Parathyroid adenoma (tissue), 2 donors: ENCODE data around the gene AMBP.

Source experiments
- H2AFZ ChIP-seq: fragments of 300-600 bp; sonication (generic); one replicate; pipeline ENCODE4 v1.7.0; 2017; ENCODE audit warnings: antibody characterized with exemption, mild to moderate bottlenecking
- H3K27ac ChIP-seq: fragments of 300-600 bp; sonication (generic); one replicate; pipeline ENCODE4 v1.7.0; 2017
- H3K27me3 ChIP-seq: fragments of 300-600 bp; sonication (generic); one replicate; pipeline ENCODE4 v1.7.0; 2017; ENCODE audit warnings: low read length; ENCODE audit not compliant: control insufficient read depth, insufficient read depth
- H3K36me3 ChIP-seq: fragments of 300-600 bp; sonication (generic); one replicate; pipeline ENCODE4 v1.7.0; 2017; ENCODE audit warnings: low read length; ENCODE audit not compliant: control insufficient read depth, insufficient read depth
- H3K4me1 ChIP-seq: fragments of 300-600 bp; sonication (generic); one replicate; pipeline ENCODE4 v1.7.0; 2017; ENCODE audit warnings: control low read depth
- H3K4me2 ChIP-seq: fragments of 300-600 bp; sonication (generic); one replicate; pipeline ENCODE4 v1.7.0; 2017; ENCODE audit warnings: low read length
- H3K4me3 ChIP-seq: fragments of 300-600 bp; sonication (generic); one replicate; pipeline ENCODE4 v1.7.0; 2017; ENCODE audit warnings: low read depth, low read length
- H3K79me2 ChIP-seq: fragments of 300-600 bp; sonication (generic); one replicate; pipeline ENCODE4 v1.7.0; 2017; ENCODE audit warnings: control low read depth
- H3K9ac ChIP-seq: fragments of 300-600 bp; sonication (generic); one replicate; pipeline ENCODE4 v1.7.0; 2017; ENCODE audit warnings: mild to moderate bottlenecking
- H3K9me3 ChIP-seq: fragments of 300-600 bp; sonication (generic); one replicate; pipeline ENCODE4 v1.7.0; 2017; ENCODE audit warnings: low read length; ENCODE audit not compliant: control insufficient read depth
- TF ChIP-seq, protein P1 (sequence below): fragments of 300-600 bp; sonication (generic); IDR thresholded peaks from one replicate; pipeline ENCODE4 v1.7.0; 2017; ENCODE audit warnings: antibody characterized with exemption, mild to moderate bottlenecking
- donor health status: primary hyperparathyroidism.

The AMBP gene

GRCh38 chr9:114091711-114092110, 13.6 kb upstream of the AMBP start:
- H3K79me2 ChIP-seq, result no peaks in the 10 kb centered on the region
- H3K9me3 ChIP-seq, result no peaks in the 10 kb centered on the region
- no peak overlapping the region for H3K27ac ChIP-seq
- H3K4me2 ChIP-seq, result no peak overlapping the region
- H3K36me3 ChIP-seq, result no peaks in the 10 kb centered on the region
- no peak overlapping the region for H3K9ac ChIP-seq
- H3K4me3 ChIP-seq, result no peak overlapping the region
- H3K27me3 ChIP-seq, result no peaks in the 10 kb centered on the region
- H2AFZ ChIP-seq, result no peak overlapping the region
- no peaks in the 10 kb centered on the region for H3K4me1 ChIP-seq
- TF ChIP-seq, protein P1, sequence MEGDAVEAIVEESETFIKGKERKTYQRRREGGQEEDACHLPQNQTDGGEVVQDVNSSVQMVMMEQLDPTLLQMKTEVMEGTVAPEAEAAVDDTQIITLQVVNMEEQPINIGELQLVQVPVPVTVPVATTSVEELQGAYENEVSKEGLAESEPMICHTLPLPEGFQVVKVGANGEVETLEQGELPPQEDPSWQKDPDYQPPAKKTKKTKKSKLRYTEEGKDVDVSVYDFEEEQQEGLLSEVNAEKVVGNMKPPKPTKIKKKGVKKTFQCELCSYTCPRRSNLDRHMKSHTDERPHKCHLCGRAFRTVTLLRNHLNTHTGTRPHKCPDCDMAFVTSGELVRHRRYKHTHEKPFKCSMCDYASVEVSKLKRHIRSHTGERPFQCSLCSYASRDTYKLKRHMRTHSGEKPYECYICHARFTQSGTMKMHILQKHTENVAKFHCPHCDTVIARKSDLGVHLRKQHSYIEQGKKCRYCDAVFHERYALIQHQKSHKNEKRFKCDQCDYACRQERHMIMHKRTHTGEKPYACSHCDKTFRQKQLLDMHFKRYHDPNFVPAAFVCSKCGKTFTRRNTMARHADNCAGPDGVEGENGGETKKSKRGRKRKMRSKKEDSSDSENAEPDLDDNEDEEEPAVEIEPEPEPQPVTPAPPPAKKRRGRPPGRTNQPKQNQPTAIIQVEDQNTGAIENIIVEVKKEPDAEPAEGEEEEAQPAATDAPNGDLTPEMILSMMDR, result no peak

GRCh38 chr9:114090798-114091197, 12.7 kb upstream of the AMBP start:
- no peak overlapping the region for H3K4me2 ChIP-seq
- no peaks in the 10 kb centered on the region for H3K4me1 ChIP-seq
- no peak overlapping the region for H3K27ac ChIP-seq
- H3K9ac ChIP-seq, result no peak overlapping the region
- no peak overlapping the region for H3K4me3 ChIP-seq
- H3K9me3 ChIP-seq, result no peaks in the 10 kb centered on the region
- no peaks in the 10 kb centered on the region for H3K36me3 ChIP-seq
- H3K27me3 ChIP-seq, result no peaks in the 10 kb centered on the region
- H2AFZ ChIP-seq, result no peak overlapping the region
- TF ChIP-seq, protein P1, result no peak
- H3K79me2 ChIP-seq, result no peaks in the 10 kb centered on the region

DNA sequence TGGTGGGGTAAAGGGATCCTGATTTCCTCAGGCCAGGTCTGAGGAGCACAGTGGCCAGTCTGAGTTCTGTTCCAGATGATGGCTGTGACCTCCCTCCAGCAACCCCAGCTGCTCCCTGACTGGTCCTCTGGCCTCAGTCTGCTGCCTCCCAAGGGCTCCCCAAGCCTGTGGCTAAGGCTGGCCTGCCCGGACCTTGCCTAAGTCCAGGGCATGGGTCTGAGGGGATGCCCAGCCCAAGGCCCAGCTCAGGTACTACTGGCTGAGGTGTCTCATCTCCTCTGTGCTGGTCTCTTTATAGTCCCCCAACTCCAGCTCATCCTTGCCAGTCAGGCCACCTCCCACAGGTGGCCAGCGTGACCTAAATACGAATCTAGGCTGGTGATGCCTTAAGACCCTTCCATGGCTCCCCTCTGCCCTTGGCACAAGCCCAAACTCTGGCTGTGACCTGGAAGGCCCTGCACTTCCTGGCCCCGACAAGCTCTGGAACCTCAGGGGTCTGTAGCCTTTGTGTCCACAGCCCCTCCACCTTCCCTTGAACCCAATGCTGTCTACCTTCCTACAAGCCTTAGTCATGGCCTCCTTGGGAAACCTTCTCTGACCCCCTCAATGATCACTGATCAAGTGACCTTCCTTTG, 11.2 kb upstream of the AMBP start:
- Histone ChIP-seq H3K4me2 (no peak overlapping the region), H3K36me3 (no peaks in the 10 kb centered on the region), H3K4me1 (no peaks in the 10 kb centered on the region), H3K9me3 (no peaks in the 10 kb centered on the region), H3K27me3 (no peaks in the 10 kb centered on the region), H3K27ac (no peak overlapping the region), H2AFZ (no peak overlapping the region), H3K79me2 (no peaks in the 10 kb centered on the region), H3K4me3 (no peak overlapping the region), H3K9ac (no peak overlapping the region)
- TF ChIP-seq, protein P1, result no peak

DNA sequence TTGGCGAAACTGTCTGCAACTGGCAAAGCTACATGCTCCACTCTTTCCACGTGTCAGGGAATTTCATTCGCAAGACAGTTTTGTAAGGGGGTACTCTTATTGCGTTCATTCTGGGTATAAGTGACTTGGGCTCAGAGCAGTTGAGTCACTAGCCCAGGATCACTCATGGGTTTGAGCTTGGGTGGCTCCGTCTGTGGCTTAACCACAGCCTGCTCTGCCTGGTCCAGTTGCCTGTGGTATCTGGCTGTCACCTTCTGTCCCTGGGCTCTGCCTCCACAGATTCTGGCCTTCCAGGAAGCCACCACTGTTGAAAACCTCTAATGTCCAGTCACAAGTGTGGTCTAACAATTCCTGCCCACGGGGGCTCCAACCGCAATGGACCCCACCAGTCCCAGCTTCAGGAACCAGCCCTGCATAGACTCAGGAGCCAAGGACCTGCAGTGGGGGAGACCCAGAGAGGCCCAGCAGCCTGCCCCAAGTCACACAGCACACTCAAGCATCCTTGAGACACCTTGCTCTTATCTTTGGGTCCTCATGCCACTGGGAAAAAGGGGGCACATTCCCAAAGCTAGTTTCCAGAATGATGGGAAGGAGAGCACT, 10.6 kb upstream of the AMBP start:
- Histone ChIP-seq H3K4me3 (no peak overlapping the region), H3K36me3 (no peaks in the 10 kb centered on the region), H3K27me3 (no peaks in the 10 kb centered on the region), H3K4me2 (no peak overlapping the region), H3K9ac (no peak overlapping the region), H3K79me2 (no peaks in the 10 kb centered on the region), H3K4me1 (no peaks in the 10 kb centered on the region), H3K9me3 (no peaks in the 10 kb centered on the region), H3K27ac (no peak overlapping the region), H2AFZ (no peak overlapping the region)
- TF ChIP-seq, protein P1, result no peak

- Histone ChIP-seq H3K27me3 (no peaks in the 10 kb centered on the region), H3K4me3 (no peak overlapping the region), H2AFZ (no peak overlapping the region), H3K4me1 (no peaks in the 10 kb centered on the region), H3K79me2 (no peaks in the 10 kb centered on the region), H3K27ac (no peak overlapping the region), H3K36me3 (no peaks in the 10 kb centered on the region), H3K9me3 (no peaks in the 10 kb centered on the region), H3K9ac (no peak overlapping the region), H3K4me2 (no peak overlapping the region)
- TF ChIP-seq, protein P1, result no peak
Observed at GRCh38 chr9:114087721-114088120, 9.6 kb upstream of the AMBP start.
